Measurements from ENCODE around the gene NOP14.
A peak's percentile ranks its signal among the peaks of the same experiment; 100 is the strongest.
"Not testable (repeated sequence)": the region's sequence is repeated elsewhere in the genome, so short reads cannot be mapped to it uniquely, and the experiment has no call there.

Gene NOP14

DNA sequence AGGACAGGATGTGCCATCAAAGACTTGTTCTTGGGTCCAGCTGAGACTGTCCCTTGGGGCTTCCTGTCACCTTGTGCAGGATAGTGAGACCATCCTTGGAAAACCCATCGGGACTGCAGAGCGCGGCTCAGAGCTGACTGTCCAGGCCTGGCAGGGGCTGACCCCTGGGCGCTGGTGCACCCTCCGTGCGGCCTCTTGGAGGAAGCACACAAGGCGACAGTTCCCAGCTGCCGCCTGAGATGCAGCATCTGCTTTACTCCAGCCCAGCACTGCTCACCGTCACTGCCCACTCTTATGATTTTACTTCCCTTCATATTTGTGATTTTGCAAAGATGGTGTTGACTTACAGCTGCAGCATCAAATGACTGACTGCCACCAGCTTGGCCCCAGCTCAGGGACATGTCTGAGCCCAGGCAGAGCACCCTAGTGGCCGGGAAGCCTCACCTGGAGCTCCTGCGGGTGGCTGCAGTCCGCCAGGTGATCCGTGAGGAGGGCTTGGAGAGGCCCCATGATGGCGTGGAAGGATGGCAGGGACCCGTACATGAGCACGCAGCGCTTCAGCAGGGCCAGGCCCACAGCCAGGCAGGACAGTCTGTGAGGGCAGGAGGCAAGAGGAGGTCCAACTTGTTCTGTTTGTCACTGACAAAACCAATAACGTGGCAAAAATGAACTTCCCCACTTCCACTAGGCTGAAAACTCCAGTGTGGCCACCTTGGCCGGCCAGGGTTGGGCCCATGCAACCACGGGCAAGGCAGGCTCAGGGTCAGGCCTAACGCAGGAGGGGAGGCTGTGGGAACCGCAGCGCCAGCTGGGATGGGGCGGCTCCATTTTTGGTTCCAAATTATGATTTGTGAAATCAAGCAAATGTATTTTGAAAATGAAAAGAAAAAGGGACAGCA is 21.8 kb downstream of the NOP14 start:
- no peak for DNase-seq

- DNase-seq, result no peak
Measured at GRCh38 chr4:2940267-2941137, 22.7 kb downstream of the NOP14 start.

GRCh38 chr4:2939383-2940243 is 23.6 kb downstream of the NOP14 start:
- no peak for DNase-seq

DNA sequence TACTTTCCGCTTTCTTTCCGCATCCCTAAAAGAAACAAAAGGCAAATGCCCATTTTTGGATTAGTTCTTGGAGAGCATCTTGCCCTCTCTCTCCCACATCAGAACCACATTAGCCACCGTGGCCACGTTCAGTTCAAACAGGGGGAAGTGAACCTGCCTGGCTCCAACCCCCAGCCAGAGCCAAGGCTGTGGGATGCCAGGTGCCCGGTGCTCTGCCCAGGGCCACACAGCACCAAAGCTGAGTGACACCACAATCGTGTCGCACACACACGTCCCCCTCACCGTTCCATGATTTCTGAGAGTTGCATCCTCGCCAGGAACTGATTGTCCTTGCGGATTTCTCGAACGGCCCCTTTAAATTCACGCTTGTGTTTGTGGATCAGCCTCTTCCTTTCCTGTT is 24.3 kb downstream of the NOP14 start:
- no peak for DNase-seq

DNA sequence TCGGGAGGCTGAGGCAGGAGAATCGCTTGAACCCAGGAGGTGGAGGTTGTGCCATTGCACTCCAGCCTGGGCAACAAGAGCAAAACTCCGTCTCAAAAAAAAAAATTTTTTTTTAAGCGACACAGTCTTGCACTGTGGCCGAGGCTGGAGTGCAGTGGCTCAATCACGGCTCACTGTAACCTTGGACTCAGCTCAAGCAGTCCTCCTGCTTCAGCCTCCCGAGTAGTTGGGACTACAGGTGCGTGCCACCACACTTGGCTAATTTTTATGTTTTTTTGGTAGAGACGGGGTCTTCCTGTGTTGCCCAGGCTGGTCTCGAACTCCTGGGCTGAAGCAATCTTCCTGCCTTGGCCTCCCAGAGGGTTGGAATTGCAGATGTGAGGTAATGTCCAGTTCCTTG is 24.8 kb downstream of the NOP14 start:
- not testable (repeated sequence) for DNase-seq

- DNase-seq, result no peak
Measured at GRCh38 chr4:2937986-2938385, 25.2 kb downstream of the NOP14 start.

DNA sequence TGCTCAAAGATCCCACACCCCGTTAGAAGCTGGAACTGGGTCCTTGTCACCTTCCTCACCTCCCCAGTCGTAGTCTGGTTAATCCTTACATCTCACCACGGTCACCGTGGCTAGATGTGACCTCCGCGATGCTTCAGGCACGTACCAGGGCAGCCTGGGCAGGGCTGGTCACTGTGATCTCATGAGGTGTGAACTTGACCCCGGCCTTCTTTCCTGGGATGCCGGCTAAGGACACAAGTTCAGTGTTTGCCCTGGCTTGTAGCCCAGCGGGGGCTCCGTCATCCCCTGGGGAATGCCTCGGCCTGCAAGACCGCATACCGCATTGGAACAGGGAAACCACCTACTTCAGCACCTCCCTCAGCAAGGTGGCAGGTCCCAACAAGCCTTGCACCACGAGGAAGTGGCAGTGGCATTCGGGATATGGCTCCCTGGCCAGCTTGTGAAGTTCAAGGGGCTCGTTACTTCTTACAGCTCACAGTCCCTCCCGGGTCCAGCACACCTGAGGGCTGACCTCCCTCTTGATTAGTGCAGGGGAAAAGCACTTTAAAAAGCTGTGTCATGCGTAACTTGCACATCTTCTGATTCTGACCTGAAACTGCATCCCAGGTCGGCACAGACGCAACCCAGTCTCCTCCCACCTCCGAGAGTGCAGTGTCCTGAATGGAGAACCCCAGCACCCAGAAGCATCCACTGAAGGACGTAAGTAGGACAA is 25.9 kb downstream of the NOP14 start:
- no peak for DNase-seq

DNA sequence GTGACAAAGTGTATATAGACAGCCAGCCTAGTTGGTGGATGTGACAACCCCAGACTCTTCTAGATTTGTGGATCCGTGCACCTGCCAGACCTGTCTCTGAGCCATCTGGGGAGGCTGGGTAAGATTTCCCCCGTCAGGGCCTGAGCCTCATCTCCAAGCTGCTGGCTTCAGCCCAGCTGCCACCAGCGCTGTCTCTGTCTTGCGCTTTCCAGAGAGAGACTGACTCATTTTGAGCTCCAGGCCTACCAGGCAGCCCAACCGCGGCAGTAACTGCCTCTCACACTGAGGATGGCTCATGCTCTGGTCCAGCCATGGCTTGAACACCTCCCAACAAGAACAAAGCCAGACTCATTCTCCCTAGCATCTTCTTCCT is 26.4 kb downstream of the NOP14 start:
- no peak for DNase-seq

GRCh38 chr4:2935762-2936743 is 27.2 kb downstream of the NOP14 start:
- no peak for DNase-seq

DNA sequence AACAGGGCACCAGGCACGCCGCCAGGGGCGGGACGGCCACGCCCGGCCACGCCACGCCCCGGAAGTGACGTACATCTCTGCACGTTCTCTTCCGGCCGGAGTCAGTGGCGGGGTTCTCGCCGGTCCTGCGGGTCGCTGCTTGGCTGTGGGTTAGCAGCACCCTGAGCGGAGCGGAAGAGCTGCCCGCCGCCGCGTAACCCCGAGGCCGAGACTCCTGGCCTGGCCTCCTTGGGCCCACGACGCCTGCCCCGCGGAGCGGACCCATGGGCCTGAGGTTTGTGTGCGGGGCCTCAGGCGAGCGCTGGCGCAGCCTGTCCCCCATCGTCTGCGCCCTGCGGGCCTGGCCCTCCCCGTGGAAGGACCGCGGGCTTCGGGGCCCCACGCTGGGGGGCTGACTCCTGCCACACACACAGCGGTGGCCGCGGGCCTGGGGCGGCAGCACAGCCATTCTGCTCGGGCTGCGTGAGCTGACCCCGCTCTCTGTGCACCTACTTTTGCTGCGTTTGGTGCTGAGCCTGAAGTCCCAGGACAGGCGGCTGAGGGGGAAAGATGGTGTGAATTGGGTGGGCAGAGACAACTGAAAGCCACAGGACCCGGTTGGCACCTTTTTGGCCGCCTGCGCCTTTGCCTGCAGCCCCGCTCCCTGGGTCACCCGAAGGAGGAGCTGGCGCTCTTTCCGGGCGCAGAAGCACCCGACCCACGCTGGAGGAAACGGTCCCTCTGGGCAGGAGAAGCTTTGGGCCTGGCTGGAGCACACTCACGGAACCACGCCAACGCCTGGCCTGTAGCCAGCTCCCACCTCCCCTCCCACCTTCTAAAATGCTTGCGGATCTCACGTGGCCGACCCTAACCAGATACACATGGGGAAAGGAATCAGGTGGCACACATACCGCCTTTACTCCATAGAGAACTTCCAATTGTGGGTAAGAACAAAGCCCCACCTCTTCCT is 28.1 kb downstream of the NOP14 start:
- peak in 1 of 2 experiments; percentile 57 for DNase-seq

- no peak for DNase-seq
Measured at GRCh38 chr4:2934077-2934812, 29.0 kb downstream of the NOP14 start.

GRCh38 chr4:2933566-2934076 is 29.6 kb downstream of the NOP14 start:
- DNase-seq, result no peak

- no peak for DNase-seq
Measured at GRCh38 chr4:2932951-2933565, 30.1 kb downstream of the NOP14 start.

GRCh38 chr4:2932321-2932950 is 30.8 kb downstream of the NOP14 start:
- DNase-seq, result no peak

GRCh38 chr4:2931512-2932301 is 31.5 kb downstream of the NOP14 start:
- no peak for DNase-seq

- no peak for DNase-seq
Measured at GRCh38 chr4:2930758-2931511, 32.3 kb downstream of the NOP14 start.

Data from cerebellar nuclear complex (tissue), 1 donor.